Subcutaneous adipose tissue (tissue), 4 donors: ENCODE measurements around the gene KYNU. TPM values are rescaled to one million over a fixed set of nuclear protein-coding genes. Genes with fewer than 3 reads are reported as not detected.

Experiments
- CTCF ChIP-seq: fragments of 450-650 bp; IDR thresholded peaks from one replicate; pipeline ENCODE4 v1.5.1; 2016; ENCODE audit warnings: low read depth, mild to moderate bottlenecking, control low read depth, antibody characterized with exemption, moderate library complexity
- small RNA-seq: library from RNA; depleted of rRNA; stranded (forward); fragments of <200 nt; gene quantifications from one replicate; pipeline ENCODE3, GENCODE V24; 2016
- total RNA-seq, 4 donors: library from RNA; depleted of rRNA; stranded (reverse); fragments of >200 nt; gene quantifications; one replicate each; pipeline ENCODE4 v1.1.0, GENCODE V29; 2016

Gene KYNU
- total RNA-seq, 4 donors from 2014 or later = 3.4 to 38.9 (median 10.5) TPM

- TF ChIP-seq CTCF = no peak
Measured at GRCh38 chr2:143085125-143085784, 207.8 kb downstream of the KYNU start.

GRCh38 chr2:143087033-143087432 is 209.6 kb downstream of the KYNU start:
- no peak for TF ChIP-seq CTCF

- TF ChIP-seq CTCF = no peak
Measured at GRCh38 chr2:143088388-143088787, 210.9 kb downstream of the KYNU start.

Small RNAs within 50 kb of the gene (small RNA-seq; reads per million reads assigned to genes)
- gene MTND4LP12 = not detected
